ENCODE data around the gene OR6F1. TPM values are rescaled to one million over a fixed set of nuclear protein-coding genes. Genes with fewer than 3 reads are reported as not detected.

OR6F1 gene
- total RNA-seq, 1 experiment from 2014 or later = not detected

DNA sequence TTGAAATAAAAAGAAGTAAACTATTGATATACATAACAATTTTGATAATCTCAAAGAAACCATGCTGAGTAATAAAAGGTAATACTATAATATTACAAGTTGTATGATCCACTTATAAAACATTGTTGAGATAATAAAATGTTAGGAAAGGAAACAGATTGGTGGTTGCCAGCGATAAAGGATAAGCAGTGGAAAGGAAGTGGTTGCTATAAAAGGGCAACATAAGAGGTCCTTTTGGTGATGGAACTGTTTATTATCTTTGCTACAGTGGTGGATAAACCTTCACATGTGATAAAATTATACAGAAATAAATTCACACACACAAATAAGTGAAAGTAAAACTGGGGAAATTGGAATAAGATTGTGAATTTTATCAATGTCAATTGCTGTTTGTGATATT lies 15.1 kb downstream of the OR6F1 start:
- H3K27ac Mint-ChIP-seq = no peak overlapping the region
- H3K4me3 Mint-ChIP-seq = no peak overlapping the region
- no peak for ATAC-seq
- POLR2A ChIA-PET = no interaction called here
- DNase-seq (ENCODE audit: low spot score) = no peak
- H3K36me3 Mint-ChIP-seq = peaks cover 5% of the 10 kb centered on the region
- H3K27me3 Mint-ChIP-seq (ENCODE audit: low read depth) = peaks cover 5% of the 10 kb centered on the region; the same call in 1 of the 2 replicates
- TF ChIP-seq ZBTB21 (CRISPR knock-in tag; IDR thresholded peaks at IDR 0.05; ENCODE audit: borderline replicate concordance) (no peak), ATF2 (CRISPR knock-in tag; IDR thresholded peaks at IDR 0.05; ENCODE audit: borderline replicate concordance, low read depth) (no peak), NFATC4 (CRISPR knock-in tag; IDR thresholded peaks at IDR 0.05) (no peak), USF2 (CRISPR knock-in tag; IDR thresholded peaks at IDR 0.05) (no peak), MAX (CRISPR knock-in tag; IDR thresholded peaks at IDR 0.05) (no peak), ATF6 (CRISPR knock-in tag; IDR thresholded peaks at IDR 0.05) (no peak), ZNF423 (CRISPR knock-in tag; IDR thresholded peaks at IDR 0.05) (no peak), NR2C2 (CRISPR knock-in tag; IDR thresholded peaks at IDR 0.05) (no peak), ATF1 (CRISPR knock-in tag; IDR thresholded peaks at IDR 0.05) (no peak), NR1H2 (CRISPR knock-in tag; IDR thresholded peaks at IDR 0.05) (no peak)
- TF ChIP-seq, protein P1, sequence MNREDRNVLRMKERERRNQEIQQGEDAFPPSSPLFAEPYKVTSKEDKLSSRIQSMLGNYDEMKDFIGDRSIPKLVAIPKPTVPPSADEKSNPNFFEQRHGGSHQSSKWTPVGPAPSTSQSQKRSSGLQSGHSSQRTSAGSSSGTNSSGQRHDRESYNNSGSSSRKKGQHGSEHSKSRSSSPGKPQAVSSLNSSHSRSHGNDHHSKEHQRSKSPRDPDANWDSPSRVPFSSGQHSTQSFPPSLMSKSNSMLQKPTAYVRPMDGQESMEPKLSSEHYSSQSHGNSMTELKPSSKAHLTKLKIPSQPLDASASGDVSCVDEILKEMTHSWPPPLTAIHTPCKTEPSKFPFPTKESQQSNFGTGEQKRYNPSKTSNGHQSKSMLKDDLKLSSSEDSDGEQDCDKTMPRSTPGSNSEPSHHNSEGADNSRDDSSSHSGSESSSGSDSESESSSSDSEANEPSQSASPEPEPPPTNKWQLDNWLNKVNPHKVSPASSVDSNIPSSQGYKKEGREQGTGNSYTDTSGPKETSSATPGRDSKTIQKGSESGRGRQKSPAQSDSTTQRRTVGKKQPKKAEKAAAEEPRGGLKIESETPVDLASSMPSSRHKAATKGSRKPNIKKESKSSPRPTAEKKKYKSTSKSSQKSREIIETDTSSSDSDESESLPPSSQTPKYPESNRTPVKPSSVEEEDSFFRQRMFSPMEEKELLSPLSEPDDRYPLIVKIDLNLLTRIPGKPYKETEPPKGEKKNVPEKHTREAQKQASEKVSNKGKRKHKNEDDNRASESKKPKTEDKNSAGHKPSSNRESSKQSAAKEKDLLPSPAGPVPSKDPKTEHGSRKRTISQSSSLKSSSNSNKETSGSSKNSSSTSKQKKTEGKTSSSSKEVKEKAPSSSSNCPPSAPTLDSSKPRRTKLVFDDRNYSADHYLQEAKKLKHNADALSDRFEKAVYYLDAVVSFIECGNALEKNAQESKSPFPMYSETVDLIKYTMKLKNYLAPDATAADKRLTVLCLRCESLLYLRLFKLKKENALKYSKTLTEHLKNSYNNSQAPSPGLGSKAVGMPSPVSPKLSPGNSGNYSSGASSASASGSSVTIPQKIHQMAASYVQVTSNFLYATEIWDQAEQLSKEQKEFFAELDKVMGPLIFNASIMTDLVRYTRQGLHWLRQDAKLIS (CRISPR knock-in tag; IDR thresholded peaks at IDR 0.05; ENCODE audit: borderline replicate concordance) = no peak
- TF ChIP-seq, protein P2, sequence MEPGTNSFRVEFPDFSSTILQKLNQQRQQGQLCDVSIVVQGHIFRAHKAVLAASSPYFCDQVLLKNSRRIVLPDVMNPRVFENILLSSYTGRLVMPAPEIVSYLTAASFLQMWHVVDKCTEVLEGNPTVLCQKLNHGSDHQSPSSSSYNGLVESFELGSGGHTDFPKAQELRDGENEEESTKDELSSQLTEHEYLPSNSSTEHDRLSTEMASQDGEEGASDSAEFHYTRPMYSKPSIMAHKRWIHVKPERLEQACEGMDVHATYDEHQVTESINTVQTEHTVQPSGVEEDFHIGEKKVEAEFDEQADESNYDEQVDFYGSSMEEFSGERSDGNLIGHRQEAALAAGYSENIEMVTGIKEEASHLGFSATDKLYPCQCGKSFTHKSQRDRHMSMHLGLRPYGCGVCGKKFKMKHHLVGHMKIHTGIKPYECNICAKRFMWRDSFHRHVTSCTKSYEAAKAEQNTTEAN (CRISPR knock-in tag; IDR thresholded peaks at IDR 0.05) = no peak
- TF ChIP-seq, protein P3, sequence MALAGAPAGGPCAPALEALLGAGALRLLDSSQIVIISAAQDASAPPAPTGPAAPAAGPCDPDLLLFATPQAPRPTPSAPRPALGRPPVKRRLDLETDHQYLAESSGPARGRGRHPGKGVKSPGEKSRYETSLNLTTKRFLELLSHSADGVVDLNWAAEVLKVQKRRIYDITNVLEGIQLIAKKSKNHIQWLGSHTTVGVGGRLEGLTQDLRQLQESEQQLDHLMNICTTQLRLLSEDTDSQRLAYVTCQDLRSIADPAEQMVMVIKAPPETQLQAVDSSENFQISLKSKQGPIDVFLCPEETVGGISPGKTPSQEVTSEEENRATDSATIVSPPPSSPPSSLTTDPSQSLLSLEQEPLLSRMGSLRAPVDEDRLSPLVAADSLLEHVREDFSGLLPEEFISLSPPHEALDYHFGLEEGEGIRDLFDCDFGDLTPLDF (CRISPR knock-in tag; IDR thresholded peaks at IDR 0.05) = no peak
- CTCF ChIA-PET = no interaction called here
- H3K9me3 Mint-ChIP-seq = peaks cover 77% of the 10 kb centered on the region
- no peaks in the 10 kb centered on the region for H3K4me1 Mint-ChIP-seq

DNA sequence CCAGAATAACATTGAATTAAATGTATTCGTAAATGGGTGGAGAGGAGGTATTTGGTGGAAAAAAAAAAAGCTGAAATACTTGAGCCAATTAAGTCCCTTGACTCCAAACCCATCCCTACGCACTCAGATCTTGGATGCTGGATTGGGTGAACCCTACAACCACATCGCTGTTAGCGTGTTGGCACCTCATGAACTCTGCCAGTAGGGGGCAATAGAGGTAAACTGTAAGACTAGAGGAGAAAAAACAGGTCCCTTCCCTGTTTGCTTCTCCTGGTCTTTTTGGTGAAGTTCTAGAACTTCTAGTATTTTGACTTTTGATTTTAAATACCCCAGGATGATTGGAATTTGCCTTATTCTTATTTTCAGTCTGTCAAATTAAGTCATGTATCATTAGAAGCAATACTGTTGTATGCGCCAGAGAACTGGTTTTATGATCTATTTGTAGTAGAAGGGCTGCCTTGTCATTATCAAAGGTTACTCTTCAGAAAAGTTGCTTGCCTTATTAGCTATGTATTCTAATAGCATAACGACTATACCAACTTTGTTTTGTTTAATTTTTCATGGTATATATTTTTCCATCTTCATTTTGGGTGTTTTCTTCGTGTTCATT lies 35.1 kb downstream of the OR6F1 start:
- ChIA-PET CTCF (interaction anchor here (0.7 kb wide), 1 partner anchor 34 kb away, joined by 3 read pairs; no protein-coding TSS in a partner anchor), POLR2A (no interaction called here)
- TF ChIP-seq ESRRA (CRISPR knock-in tag; IDR thresholded peaks at IDR 0.05; ENCODE audit: borderline replicate concordance) = no peak
- TF ChIP-seq, protein P4, sequence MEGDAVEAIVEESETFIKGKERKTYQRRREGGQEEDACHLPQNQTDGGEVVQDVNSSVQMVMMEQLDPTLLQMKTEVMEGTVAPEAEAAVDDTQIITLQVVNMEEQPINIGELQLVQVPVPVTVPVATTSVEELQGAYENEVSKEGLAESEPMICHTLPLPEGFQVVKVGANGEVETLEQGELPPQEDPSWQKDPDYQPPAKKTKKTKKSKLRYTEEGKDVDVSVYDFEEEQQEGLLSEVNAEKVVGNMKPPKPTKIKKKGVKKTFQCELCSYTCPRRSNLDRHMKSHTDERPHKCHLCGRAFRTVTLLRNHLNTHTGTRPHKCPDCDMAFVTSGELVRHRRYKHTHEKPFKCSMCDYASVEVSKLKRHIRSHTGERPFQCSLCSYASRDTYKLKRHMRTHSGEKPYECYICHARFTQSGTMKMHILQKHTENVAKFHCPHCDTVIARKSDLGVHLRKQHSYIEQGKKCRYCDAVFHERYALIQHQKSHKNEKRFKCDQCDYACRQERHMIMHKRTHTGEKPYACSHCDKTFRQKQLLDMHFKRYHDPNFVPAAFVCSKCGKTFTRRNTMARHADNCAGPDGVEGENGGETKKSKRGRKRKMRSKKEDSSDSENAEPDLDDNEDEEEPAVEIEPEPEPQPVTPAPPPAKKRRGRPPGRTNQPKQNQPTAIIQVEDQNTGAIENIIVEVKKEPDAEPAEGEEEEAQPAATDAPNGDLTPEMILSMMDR (IDR thresholded peaks at IDR 0.05) = peak; percentile 80
- Mint-ChIP-seq H3K36me3 (no peaks in the 10 kb centered on the region), H3K27me3 (ENCODE audit: low read depth) (no peaks in the 10 kb centered on the region), H3K27ac (no peak overlapping the region), H3K4me1 (no peaks in the 10 kb centered on the region), H3K4me3 (no peak overlapping the region), H3K9me3 (peaks cover 19% of the 10 kb centered on the region; the same call in 1 of the 2 replicates)
- ATAC-seq = peak; percentile 99
- peak; percentile 73 for DNase-seq (ENCODE audit: low spot score)

All from WTC11 (cell line).